Fibroblast of skin of left biceps (primary cell): ENCODE data around the gene OXSR1.

Source experiments
- DNase-seq, 2 experiments: peaks; one replicate each; pipeline ENCODE4 v3.0.0-alpha.2; 2013; ENCODE audit warnings: low read depth in 2 of 2

The OXSR1 gene

GRCh38 chr3:38164952-38165721 lies at the start of gene OXSR1:
TSS of gene OXSR1 (plus strand) at chr3:38165537. CDS start at chr3:38165877, 340 bp downstream.
- peak; percentile 99 for DNase-seq

GRCh38 chr3:38115645-38116427 lies 49.5 kb upstream of the OXSR1 start:
- no peak for DNase-seq

- DNase-seq: no peak
These were observed 48.7 kb upstream of the OXSR1 start for GRCh38 chr3:38116471-38117162.

DNA sequence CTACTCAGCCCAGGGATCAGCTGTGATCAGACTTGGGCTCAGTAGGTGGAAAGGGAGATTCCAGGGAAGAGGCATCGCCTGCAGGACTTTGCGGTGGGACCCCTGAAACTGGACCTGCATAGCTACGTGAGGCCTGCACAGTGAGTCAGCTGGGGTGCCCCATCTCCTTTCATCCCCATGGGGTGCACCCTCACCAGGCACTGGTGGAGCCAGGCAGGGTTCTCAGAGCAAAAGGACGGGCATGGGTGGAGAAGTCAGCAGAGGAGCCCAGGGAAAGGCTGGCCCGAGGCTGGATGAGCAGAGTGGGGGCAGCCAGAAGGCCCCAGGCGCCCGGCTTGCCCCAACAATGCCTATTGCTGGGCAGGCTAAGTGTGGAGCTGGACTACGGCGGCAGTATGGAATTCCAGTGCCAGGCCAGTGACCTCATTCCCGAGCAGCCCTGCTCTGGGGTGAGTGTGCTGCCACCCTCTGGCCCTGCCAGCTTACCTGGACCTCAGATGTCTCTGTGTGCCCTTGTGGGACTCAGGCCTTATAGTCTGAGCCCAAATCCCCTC lies 48.1 kb upstream of the OXSR1 start:
- DNase-seq: no peak

DNA sequence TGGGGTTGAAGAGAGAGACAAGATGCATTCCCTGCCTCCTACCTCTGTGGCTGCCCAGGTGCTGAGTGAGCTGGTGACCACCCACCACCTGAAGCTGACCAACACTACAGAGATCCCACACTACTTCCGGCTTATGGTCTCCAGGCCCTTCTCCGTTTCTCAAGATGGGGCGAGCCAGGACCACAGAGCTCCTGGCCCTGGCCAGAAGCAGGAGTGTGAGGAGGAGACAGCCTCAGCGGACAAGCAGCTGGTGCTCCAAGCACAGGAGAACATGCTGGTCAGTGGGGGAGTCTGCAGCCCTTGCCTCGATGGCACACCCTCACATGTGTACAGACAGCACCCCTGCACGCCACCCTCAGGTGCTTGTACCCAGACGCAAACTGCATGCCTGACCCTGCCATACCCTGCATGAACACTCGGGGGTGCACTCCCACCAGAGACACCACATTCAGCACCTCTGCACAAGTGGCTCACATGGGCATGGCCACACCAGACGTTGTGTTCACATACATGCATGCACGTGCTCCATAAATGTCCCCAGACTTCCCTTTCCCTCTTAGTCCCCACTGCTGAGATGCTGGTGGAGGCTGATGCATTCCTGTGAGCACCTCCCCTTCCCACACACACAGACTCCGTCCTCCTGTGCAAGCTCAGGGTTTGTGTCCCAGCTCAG lies 47.5 kb upstream of the OXSR1 start:
- DNase-seq: peak in 1 of 2 experiments; percentile 8

DNA sequence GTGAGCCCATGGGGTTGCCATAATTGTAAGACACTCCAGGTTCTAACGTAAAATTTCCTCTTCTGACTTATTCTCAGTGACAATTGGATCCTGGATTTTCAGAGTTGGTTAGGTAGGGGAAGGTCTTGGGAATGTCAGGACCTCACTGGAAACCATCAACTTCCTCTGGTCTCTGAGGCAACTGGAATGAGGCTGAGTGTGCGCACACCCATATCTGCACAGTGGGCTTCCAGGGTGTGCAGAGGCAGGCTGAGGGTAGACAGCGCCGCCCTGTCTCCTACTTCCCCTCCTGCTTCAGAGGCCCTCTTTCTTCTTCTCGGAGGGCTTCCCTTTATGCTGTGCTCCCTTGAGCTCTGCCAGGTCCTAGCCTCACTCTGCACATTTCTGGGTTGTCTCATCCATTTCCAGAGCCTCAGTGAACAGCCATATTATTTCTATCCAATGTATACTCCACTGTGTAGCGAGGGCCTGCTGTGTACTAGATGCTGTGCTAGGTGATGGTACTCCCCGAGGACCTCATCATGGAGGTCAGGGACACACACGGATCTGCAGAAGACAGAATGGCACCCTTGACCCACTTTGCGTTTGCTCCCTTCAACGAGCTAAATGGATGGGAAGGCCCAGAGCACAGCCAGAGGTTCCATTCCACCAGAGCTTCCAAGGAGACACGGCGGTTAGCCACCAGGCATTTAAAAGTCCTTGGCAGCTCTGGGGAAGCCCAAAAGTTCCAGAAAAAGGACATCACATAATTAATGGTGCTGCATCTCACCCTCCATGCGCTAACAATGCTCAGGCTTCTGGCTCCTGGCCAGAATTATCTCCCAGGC lies 46.7 kb upstream of the OXSR1 start:
- no peak for DNase-seq

DNA sequence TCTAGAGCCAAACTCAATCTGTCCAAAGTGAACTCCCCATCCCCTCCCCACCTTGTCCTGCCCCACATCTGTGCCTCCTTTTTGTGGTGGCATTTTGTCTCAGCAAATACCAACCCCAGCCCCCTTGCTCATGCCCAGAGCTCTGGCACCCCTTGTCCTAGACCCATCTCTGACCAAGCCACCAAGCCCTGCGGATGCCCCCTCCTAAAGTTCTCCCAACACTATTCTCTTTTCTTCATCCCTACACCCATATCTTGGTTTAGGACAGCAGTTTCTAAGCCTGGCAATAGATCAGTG lies 46.1 kb upstream of the OXSR1 start:
- no peak for DNase-seq

- DNase-seq: no peak
These were observed 45.3 kb upstream of the OXSR1 start for GRCh38 chr3:38119821-38120692.

- no peak for DNase-seq
These were observed 44.5 kb upstream of the OXSR1 start for GRCh38 chr3:38120693-38121450.

GRCh38 chr3:38121451-38121831 lies 43.9 kb upstream of the OXSR1 start:
- DNase-seq: no peak

DNA sequence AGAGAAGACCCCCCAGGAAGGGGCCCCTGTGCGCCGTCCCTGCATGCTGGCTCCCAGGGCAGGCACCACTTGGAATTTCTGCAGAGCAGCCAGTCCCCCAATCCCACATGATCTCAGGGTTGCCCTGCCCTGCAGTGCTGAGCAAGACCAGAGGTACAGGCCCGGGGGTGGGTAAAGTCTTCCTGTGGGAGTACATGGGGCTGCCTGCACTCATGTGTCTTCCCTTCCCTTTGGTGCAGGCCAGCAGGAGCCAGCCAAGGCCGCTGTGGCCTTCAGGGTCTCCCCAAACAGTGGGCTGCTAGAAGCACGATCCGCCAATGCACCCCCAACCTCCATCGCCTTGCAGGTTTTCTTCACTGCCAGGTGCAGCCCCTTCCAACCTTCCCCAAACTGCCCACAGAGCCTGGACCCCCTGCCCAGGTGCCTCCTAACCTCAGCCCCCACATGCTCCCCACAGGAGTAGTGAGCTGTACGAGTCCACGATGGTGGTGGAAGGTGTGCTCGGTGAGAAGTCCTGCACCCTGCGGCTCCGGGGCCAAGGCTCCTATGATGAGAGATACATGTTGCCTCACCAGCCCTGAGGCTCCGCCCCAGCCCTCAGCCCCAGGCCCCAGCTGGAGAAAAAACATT lies 43.4 kb upstream of the OXSR1 start:
- DNase-seq: no peak

DNA sequence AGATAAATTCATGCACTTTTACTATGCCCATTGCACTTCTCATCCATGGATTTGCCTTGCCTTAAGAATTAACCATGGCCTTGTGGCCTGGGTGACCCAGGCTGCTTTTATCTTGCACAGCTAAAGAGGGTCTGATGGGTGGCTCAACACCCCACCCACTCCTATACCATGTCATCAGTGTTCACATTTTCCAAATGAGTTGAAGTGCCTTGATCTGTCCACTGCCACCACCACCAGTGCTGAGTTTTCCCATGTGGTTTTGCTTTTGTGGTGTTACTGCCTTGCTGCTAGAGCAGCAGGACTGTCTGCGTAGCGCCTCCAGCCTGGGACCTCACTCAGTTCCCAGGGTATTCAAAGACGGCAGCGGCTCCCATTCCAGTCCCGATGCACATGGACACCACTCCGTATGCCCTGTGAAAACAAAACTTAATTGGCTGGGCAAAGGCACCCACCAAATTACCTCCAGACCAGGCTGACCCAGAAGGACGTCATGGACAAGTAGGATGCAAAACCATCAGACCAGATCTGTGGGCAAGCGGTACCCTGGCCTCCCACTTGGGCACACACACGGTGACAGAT lies 42.5 kb upstream of the OXSR1 start:
- no peak for DNase-seq

DNA sequence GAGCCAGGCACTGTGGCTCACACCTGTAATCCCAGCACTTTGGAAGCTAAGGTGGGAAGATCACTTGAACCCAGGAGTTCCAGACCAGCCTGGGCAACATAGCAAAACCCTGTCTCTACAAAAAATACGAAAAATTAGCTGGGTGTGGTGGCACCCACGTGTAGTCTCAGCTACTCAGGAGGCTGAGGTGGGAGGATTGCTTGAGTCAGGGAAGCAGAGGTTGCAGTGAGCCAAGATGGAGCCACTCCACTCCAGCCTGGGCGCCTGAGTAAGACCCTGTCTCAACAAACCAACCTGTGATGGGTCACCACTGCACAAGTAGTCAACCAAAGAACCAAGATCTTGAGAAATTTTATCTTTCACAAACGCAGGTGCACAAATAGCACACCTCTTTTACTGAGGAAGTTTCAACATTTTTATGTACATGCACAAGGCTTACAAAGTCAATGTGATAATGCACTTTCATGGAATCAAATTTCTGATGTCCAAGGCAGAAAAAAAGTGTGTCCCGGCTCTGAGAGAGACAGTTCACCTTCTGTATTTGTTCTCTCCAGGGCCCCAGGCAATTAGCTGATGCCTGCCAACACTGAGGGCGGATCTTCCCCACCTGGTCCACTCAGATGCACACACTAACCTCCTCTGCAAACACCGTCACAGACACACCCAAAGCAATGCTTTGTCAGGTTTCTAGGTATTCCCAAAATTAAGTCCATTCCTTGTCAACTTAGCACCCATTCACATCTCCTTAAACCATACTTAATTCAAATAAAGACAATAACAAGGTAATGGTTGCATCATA lies 40.8 kb upstream of the OXSR1 start:
- DNase-seq: no peak

- no peak for DNase-seq
These were observed 39.8 kb upstream of the OXSR1 start for GRCh38 chr3:38125305-38126120.

- no peak for DNase-seq
These were observed 39.0 kb upstream of the OXSR1 start for GRCh38 chr3:38126121-38126892.
